GM19452 (cell line): ENCODE measurements around the gene NAPB.

Source experiments
- ATAC-seq: cut with Tn5 transposase; IDR thresholded peaks from one replicate; pipeline ENCODE4 v1.9.1; 2021; ENCODE audit not compliant: unreplicated experiment

Gene NAPB

GRCh38 chr20:23438661-23439060, 17.4 kb upstream of the NAPB start:
- no peak for ATAC-seq

GRCh38 chr20:23437126-23437899, 16.0 kb upstream of the NAPB start:
- ATAC-seq, result no peak

DNA sequence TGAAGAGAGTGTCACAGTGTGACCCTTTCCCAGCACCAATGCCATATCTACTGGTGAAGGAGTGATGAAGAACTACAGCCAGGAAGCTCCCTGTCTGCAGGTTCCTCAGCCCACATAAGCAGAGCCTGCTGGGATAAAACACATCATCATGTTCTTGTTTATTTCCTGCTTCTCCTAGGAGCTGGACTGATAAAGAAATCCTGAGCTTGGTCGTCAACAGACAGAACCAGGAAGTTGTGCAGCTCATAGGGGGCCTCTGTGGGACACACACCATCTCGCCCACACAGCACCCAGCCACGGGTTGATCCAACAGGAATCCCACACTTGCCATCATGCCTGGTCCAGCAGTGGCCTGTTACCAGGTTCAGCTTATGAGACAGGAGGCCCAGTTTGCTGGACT, 15.4 kb upstream of the NAPB start:
- no peak for ATAC-seq

GRCh38 chr20:23435626-23436539, 14.6 kb upstream of the NAPB start:
- no peak for ATAC-seq

DNA sequence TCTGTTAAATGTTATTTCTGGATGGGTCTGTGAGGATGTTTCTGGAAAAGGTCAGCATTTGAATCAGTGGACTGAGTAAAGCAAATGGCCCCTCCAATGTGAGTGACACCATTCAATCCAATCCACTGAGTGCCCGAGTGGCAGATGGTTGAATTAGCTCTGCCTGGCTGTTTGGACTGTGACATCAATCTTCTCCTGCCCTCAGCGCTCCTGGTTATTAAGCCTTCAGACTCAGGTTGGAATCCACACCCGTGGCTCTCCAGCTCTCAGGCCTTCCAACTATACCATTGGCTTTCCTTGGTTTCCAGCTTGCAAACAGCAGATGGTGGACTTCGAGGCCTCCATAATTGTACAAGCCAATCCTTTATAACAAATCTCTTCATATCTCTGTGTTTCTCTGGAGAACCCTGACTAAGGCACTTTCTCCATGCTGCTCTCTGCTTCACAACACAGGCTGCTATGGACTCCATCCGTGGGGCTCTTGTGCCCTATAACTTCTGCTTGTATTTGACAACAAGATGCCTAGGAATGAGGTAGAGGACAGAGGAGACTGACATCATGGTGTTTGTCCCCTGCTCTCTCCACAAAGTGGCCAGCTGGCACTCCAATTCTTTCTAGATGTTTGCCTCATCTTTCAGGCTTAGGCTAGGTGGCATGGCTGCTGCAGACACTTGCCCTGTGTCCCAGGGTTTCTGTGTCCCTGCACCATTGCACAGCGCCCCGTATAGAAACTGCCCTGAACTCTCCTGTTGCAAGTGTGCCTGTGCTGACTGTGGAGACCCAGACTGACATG, 13.4 kb upstream of the NAPB start:
- ATAC-seq, result no peak

DNA sequence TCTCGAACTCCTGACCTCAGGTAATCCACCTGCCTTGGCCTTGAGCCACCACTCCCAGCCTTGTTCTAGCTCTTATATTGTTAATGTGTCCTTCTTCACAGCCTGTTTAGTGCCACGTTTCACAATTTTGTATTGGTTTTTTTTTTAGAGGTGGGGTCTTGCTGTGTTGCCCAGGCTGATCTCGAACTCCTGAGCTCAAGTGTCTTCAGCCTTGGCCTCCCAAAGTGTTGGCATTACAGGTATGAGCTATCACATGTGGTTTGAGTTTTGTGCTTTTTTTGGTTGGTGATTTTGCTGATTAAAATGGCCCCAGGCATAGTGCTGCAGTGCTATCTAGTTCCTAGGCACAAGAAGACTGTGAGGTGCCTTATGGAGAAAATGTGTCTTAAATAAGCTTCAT, 12.3 kb upstream of the NAPB start:
- no peak for ATAC-seq

DNA sequence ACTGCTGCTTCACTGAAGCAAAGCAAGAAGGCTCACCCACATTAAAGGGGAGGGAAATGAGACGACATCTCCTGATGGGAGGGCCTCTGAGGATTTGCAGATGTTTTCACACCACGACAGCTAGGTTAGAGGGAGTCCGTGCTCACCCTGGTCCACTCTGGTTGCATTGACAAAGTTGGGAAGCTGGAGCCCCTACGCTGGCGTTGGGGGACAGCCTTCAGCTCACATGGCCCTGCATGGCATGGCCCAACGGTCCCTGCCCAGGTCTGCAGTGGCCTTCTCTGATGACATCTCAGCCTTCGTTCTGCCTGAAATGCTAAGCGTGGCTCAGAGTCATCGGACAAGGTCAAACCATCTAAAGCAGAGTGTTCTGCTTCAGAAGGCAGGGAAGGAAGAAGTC, 3.8 kb upstream of the NAPB start:
- ATAC-seq, result no peak

GRCh38 chr20:23419995-23420901, 1.0 kb downstream of the NAPB start:
- no peak for ATAC-seq

DNA sequence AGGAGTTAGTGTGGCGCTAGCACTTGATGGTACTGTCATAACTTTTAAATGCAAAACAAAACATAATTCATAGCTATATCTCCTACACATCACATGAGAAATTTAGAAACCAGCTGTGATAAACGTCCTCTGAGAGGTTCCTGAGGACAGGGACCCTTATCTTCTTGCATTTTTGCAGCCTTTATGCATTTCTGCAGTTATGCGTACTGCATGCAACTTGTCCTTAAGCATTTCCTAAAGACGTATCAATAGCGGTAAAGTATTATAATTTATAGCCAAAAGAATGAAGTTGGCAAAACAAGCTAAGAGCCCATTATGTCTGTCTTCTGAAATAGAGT, 1.7 kb downstream of the NAPB start:
- ATAC-seq, result no peak

DNA sequence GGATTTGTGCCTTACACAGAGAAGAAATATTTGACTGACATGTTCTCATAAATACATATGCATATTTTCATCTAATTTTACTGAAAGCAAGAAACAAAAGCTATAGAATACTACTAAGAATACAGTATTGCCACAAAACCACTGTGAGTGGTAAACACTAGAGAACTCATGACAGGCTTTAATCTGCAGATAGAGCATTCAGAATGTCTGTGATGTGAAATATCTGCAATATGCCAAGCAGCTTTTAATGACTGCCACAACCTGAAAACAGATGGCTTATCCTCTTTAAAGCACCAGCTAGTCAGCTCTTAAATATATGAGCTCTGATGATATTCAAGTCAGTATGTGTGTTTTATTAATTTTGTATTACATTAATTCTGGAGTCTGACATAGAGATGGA, 3.4 kb downstream of the NAPB start:
- no peak for ATAC-seq

GRCh38 chr20:23415959-23416583, 5.2 kb downstream of the NAPB start:
- no peak for ATAC-seq

GRCh38 chr20:23415555-23415954, 5.7 kb downstream of the NAPB start:
- ATAC-seq, result no peak

- no peak for ATAC-seq
Measured at GRCh38 chr20:23414526-23415188, 6.6 kb downstream of the NAPB start.

DNA sequence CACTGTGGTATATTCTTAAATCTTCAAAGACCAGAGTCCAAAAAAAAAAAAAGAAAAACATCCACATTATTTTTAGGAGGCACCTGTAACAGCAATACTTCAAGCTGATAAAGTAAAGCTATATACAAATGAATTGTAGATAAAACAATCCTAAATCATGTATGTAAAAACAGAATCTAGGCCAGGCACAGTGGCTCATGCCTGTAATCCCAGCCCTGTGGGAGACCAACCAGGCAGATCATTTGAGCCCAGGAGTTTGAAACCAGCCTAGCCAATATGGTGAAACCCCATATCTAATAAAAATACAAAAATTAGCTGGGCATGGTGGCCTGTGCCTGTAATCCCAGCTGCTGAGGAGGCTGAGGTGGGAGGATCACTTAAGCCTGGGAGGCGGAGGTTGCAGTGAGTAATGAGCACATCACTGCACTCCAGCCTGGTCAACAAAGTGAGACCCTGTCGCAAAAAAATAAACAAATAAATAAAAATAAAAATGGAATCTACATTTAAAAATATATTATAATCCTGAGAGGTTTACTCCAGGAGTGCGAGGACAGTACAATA, 7.3 kb downstream of the NAPB start:
- no peak for ATAC-seq

DNA sequence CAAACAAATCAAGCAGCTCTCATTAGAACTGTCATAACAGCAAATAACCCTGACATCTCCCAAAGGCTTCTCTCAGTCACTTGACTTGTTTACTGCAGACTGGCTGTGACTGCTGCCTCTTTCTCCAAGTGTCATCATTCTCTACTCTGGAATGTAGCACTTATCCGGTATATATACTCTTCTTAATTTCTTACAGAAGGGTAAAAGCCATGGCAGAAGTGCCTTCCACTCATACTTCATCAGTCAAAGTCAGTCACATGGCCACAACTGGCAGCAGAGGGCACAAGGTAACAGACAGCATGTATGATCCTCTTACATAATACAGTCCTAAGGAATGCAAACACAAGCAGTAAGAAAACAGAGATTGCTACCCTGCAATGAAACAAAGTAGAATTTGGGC, 9.3 kb downstream of the NAPB start:
- no peak for ATAC-seq

GRCh38 chr20:23410916-23411695, 10.2 kb downstream of the NAPB start:
- ATAC-seq, result no peak

- no peak for ATAC-seq
Measured at GRCh38 chr20:23409800-23410199, 11.5 kb downstream of the NAPB start.

GRCh38 chr20:23408957-23409356, 12.3 kb downstream of the NAPB start:
- no peak for ATAC-seq
